ENCODE data around the gene METTL2A.
"Not testable (repeated sequence)": the region's sequence is repeated elsewhere in the genome, so short reads cannot be mapped to it uniquely, and the experiment has no call there.

Gene METTL2A

DNA sequence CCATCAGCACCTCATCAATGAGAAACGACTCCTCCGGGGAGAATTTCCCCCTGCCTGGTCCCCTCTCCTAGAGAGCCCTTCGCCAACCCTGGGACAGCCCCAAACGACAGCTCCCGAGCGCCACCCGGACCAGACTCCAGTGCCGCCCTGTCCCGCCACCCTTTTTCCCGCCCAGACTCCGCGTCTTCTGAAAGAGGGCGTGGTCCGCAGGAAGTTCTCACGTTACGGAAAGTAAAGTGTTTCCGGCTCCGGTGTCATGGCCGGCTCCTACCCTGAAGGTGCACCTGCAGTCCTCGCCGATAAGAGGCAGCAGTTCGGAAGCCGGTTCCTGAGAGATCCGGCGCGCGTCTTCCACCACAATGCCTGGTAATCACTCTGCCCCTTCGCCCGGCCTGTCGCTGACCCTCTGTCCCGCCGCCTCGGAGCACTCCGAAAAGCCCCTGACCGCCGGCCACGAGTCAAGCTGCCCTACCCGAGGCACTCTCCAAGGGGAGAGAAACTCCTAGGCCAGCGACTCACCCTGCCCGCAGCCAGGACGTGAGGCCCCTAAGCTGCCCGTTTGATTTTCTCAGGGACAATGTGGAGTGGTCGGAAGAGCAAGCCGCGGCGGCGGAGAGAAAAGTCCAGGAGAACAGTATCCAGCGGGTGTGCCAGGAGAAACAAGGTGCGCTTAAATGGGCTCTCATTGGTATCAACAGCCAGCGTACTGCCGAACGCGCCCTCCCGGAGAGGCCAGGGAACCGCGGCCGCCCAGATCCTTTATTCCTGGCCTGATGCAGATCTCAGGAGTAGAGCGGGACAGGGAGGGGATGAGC, at the start of gene METTL2A:
METTL2A (plus strand) TSS at position 251 of the 815 bp plus-strand sequence; CDS start at position 257, 6 bp downstream.
- DNase-seq = peak; percentile 78

DNA sequence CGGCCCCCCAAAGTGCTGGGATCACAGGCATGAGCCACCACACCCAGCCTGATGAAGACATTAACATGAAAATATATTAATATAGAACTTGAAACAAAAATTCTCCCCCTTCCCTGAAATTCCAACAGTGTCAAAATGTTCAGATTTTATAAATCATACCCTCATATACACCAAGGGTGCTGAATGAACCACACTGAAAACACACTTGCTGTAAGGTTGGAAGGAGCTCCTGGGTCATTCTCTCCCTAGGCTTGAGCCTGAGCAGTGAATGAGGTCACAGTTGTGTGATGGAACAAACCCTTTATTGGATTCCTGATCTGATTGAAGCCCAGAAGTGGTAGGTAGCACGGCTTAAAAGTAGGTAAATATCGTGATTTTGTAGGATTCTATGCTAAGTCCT, 43.4 kb upstream of the METTL2A start, which contains the start of gene EFCAB3:
EFCAB3 (plus strand) TSS at position 301 of the 400 bp plus-strand sequence. CDS start 2,427 bp downstream, outside the sequence.
- DNase-seq = no peak

DNA sequence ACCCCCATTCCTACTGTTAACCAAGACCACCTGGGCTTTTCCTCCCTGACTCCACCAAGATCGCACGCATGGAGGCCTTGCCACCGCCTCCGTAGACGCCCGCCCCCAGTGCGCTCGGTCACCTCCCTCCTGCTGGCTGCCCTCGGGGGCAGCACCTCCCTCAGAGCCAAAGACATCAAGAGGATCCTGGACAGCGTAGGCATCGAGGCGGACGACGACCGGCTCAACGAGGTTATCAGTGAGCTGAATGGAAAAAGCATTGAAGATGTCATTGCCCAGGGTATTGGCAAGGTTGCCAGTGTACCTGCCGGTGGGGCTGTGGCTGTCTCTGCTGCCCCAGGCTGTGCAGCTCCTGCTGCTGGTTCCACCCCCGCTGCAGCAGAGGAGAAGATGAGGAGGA, 42.1 kb upstream of the METTL2A start:
- no peak for DNase-seq

- DNase-seq = no peak
These were observed 34.8 kb upstream of the METTL2A start for GRCh38 chr17:62388856-62389255.

DNA sequence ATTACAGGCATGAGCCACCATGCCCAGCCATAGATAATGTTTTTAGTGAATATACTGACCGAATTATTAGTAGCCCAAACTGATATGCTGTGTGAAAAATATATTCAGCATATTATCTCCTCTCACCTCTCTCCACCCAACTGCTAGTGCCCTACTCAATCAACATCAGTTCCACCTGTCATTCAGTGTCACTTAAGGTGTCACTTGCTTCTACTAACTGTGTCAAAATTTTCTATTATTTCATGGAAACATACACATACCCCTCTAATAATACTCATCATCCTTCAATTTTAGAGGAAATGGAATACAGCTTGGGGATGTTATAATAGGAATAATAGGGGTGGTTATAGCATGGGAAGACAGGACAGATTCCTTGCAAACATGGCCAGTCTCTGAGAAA, 30.8 kb upstream of the METTL2A start:
- no peak for DNase-seq

DNA sequence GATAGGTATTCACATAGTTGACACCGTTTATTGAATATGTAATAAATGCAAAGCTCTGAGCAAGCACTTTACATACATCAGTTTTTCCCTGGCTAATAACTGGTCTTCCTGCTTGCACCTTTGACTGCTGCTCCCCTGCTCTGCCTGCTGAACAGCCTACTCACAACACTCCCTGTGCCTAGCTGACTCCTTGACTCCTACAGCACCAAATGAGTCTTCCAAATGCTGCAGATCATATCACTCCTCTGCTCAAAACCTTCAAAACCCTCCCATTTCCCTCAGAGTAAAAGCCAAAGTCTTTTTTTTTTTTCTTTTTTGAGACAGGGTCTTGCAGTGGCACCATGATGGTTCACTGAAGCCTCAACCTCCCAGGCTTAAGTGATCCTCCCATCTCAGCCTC, 24.8 kb upstream of the METTL2A start:
- no peak for DNase-seq

GRCh38 chr17:62405451-62405850, 18.2 kb upstream of the METTL2A start:
- no peak for DNase-seq

DNA sequence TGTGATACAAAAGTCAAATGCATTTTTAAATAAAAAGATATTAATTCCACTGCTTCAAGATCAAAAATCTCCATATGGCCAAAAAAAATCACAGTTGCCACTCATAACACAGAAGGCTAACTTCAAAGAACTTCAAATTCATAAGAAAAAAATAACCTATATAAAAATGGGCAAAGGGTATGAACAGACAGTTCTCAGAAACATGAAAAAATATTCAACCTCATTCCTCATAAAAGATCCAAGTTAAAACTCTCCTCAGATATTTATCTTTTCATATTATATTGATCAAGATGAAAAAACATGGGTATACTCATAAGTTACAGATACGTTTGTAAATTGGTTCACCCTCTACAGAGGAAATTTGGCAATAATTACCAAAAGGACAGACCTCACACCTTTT, 10.6 kb upstream of the METTL2A start:
- DNase-seq = not testable (repeated sequence)

- not testable (repeated sequence) for DNase-seq
These were observed 2.5 kb downstream of the METTL2A start for GRCh38 chr17:62426214-62426613.

- not testable (repeated sequence) for DNase-seq
These were observed 11.6 kb downstream of the METTL2A start for GRCh38 chr17:62435251-62435650.

DNA sequence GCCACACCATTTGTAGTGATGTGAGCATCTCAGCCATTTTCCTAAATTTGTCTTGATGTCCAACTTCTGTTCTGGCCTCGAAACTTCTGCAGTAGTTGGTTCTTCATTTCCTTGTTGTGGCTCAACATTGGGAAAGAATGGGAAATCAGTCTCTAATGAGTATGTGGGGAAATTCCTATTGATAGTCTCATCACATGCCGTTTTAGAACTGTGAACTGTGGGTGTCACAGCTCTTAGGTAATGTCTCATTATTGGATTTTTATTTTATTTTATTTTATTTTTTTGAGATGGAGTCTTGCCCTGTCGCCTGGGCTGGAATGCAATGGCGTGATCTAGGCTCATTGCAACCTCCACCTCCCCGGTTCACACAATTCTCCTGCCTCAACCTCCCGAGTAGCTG, 17.5 kb downstream of the METTL2A start:
- not testable (repeated sequence) for DNase-seq

GRCh38 chr17:62444063-62444462, 20.4 kb downstream of the METTL2A start:
- no peak for DNase-seq

DNA sequence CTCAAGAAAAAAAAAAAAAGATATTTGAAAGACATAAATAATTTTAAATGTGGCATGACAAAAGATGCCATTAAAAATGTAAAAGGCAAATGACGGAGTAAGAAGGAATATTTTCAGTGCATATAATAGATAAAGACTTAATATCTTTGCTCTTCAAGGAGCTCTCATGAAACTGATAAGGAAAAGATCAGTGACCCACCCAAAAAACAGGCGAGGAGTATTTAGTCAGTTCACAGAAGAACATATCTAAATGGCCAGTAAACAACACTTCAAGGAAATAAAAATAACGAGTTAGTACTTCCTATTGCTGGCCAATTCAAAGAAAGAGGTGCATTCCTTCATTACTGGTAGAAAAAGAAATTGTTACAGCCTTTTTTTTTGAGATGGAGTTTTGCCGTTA, 22.1 kb downstream of the METTL2A start:
- not testable (repeated sequence) for DNase-seq

- not testable (repeated sequence) for DNase-seq
These were observed 28.5 kb downstream of the METTL2A start for GRCh38 chr17:62452195-62452594.

- DNase-seq = not testable (repeated sequence)
These were observed 29.3 kb downstream of the METTL2A start for GRCh38 chr17:62453041-62453440.

- not testable (repeated sequence) for DNase-seq
These were observed 30.0 kb downstream of the METTL2A start for GRCh38 chr17:62453656-62454055.

DNA sequence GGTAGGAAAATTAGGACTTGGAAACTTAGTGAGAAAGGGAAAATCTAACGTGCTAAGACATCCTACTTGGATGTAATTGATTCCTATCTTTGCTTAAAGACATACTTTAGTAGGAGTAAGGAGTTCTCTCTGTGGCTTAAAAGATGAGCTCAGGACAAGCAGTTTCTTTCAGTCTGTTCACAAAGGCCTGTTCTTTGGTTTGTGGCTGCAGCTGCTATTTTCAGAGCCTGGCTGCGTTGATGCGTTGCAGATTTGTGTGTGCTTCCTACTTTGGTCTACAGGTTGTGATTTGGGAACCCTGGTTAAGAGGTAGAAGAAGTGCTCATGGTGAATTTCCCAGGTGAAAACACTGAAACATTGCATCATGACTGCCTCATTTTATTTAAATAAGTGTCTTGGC, 30.4 kb downstream of the METTL2A start:
- DNase-seq = not testable (repeated sequence)

DNA sequence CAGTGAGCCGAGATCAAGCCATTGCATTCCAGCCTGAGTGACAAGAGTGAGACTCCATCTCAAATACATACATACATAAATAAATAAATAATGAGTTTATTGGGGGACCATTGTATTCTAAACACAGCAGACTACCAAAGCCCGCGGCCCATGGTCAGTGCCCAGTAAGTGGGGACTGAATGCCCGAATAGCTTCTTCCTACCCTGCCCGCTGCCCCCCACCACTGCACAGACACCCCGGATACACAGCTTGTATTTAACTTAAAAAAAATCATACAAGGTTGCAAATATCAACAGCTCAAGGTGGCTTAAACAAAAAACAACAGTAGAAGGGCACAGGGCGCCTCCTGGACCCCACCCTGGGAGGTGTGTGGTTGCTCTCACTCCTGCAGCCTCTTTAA, 32.3 kb downstream of the METTL2A start:
- no peak for DNase-seq

GRCh38 chr17:62458483-62458882, 34.8 kb downstream of the METTL2A start:
- not testable (repeated sequence) for DNase-seq

GRCh38 chr17:62464422-62464821, 40.7 kb downstream of the METTL2A start:
- not testable (repeated sequence) for DNase-seq

DNA sequence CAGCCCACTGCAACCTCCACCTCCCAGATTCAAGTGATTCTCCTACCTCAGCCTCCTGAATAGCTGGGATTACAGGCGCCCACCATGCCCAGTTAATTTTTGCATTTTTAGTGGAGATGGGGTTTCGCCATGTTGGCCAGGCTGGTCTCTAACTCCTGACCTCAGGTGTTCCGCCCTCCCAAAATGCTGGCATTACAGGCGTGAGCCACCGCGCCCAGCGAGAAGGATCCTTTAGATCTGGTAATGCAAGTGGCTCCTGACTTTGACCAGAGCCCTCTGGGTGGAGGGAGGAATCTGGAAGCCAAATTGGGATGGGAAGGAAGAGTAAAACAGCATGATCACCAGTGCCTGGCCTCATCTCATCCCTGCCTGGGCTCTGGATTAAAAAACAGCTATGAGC, 41.6 kb downstream of the METTL2A start:
- DNase-seq = not testable (repeated sequence)

GRCh38 chr17:62470666-62471379, 47.1 kb downstream of the METTL2A start:
- DNase-seq = peak; percentile 27

DNA sequence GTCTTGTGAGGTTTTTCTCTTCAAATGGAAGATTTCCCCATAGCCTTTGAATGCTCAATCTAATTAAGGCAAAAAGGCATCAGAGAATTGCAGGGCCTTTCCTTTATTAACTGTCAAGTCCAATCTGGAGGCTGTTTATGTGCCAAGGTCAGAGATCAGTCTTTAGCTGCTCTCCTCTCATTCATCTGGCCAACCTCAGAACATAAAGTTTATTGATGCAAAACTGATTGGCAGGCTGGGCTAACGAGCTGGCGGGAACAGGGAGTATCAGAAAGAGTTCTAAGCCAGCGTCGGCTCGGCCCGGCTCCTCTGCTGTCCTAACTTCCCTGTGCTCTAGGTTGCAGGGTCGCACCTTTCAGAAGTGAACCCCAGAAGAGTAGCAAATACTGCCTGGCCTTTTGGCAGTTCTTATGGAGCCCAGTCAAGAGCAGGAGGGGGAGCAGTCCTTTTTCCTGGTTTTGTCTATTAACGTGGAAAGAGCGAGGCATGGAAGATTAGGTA, 47.7 kb downstream of the METTL2A start:
- not testable (repeated sequence) for DNase-seq

Data from HCEC 1CT (cell line).